Measurements from ENCODE around the gene COBLL1.

DNA sequence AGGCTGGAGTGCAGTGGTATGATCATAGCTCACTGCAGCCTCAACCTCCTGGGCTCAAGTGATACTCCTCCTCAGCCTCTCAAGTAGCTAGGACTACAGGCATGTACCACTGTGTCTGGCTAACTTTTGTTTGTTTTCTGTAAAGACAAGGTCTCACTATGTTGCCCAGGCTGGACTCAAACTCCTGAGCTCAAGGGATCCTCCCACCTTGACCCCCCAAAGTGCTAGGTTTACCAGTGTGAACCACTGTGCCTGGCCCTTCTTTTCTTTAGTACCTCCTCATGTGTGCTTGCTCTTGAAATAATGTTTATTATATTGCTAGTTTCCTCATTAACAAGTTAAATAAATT is 19.0 kb upstream of the COBLL1 start:
- TF ChIP-seq EZH2 (IDR thresholded peaks at IDR 0.05; ENCODE audit: low read depth) = no peak
- TF ChIP-seq, protein P1, sequence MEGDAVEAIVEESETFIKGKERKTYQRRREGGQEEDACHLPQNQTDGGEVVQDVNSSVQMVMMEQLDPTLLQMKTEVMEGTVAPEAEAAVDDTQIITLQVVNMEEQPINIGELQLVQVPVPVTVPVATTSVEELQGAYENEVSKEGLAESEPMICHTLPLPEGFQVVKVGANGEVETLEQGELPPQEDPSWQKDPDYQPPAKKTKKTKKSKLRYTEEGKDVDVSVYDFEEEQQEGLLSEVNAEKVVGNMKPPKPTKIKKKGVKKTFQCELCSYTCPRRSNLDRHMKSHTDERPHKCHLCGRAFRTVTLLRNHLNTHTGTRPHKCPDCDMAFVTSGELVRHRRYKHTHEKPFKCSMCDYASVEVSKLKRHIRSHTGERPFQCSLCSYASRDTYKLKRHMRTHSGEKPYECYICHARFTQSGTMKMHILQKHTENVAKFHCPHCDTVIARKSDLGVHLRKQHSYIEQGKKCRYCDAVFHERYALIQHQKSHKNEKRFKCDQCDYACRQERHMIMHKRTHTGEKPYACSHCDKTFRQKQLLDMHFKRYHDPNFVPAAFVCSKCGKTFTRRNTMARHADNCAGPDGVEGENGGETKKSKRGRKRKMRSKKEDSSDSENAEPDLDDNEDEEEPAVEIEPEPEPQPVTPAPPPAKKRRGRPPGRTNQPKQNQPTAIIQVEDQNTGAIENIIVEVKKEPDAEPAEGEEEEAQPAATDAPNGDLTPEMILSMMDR (conservative IDR thresholded peaks at IDR 0.05) = no peak
